Lower leg skin (tissue), 4 donors: ENCODE measurements around the gene ODAD4. TPM values are rescaled to one million over a fixed set of nuclear protein-coding genes. Genes with fewer than 3 reads are reported as not detected.

Source experiments
- DNase-seq, 2 donors: peaks; one replicate each; pipeline ENCODE4 v3.0.0-alpha.2; 2019; ENCODE audit warnings: low spot score in 2 of 2
- H3K4me3 ChIP-seq: fragments of 200-600 bp; sonication (generic); 2 replicates; pipeline ENCODE4 v1.5.1; 2017; ENCODE audit warnings: mild to moderate bottlenecking, low read depth; ENCODE audit not compliant: poor library complexity, severe bottlenecking
- POLR2A ChIP-seq, 2 donors: fragments of 450-650 bp; IDR thresholded peaks; one replicate each; pipeline ENCODE4 v1.6.1; 2016 to 2017; ENCODE audit warnings: antibody characterized with exemption in 2 of 2, mild to moderate bottlenecking in 1 of 2, moderate library complexity in 1 of 2
- WGBS, 2 donors: methylation state at CpG; one replicate each; pipeline ENCODE4 v1.1.5; 2018; 5-methylcytosine and 5-hydroxymethylcytosine counted together
- intact Hi-C: fragments of 100-400 bp; cut with DNase I; formaldehyde crosslinking; loops from one replicate; pipeline ENCODE4 v1.15.0; 2023; ENCODE audit warnings: low total_unique reads
- total RNA-seq, 4 donors: library from RNA; depleted of rRNA; stranded (reverse); fragments of >200 nt; gene quantifications; one replicate each; pipeline ENCODE4 v1.1.0, GENCODE V29; 2016
- TF ChIP-seq, protein P1 (sequence below), 3 donors: fragments of 450-650 bp; IDR thresholded peaks; one replicate each; pipeline ENCODE4 v1.5.1; 2016; ENCODE audit warnings: antibody characterized with exemption in 3 of 3, mild to moderate bottlenecking in 3 of 3, moderate library complexity in 2 of 3

Gene ODAD4
- total RNA-seq, 4 donors from 2014 or later, result 0.13 to 0.42 (median 0.20) TPM; not detected in 1

GRCh38 chr17:41914358-41914766 lies 16.1 kb upstream of the ODAD4 start:
- DNase-seq, result no peak
- H3K4me3 ChIP-seq, result no peak overlapping the region
- TF ChIP-seq POLR2A (IDR thresholded peaks at IDR 0.05), result no peak
- TF ChIP-seq, protein P1, sequence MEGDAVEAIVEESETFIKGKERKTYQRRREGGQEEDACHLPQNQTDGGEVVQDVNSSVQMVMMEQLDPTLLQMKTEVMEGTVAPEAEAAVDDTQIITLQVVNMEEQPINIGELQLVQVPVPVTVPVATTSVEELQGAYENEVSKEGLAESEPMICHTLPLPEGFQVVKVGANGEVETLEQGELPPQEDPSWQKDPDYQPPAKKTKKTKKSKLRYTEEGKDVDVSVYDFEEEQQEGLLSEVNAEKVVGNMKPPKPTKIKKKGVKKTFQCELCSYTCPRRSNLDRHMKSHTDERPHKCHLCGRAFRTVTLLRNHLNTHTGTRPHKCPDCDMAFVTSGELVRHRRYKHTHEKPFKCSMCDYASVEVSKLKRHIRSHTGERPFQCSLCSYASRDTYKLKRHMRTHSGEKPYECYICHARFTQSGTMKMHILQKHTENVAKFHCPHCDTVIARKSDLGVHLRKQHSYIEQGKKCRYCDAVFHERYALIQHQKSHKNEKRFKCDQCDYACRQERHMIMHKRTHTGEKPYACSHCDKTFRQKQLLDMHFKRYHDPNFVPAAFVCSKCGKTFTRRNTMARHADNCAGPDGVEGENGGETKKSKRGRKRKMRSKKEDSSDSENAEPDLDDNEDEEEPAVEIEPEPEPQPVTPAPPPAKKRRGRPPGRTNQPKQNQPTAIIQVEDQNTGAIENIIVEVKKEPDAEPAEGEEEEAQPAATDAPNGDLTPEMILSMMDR (IDR thresholded peaks at IDR 0.05), result no peak
- intact Hi-C loops, result no loop called here
- WGBS, 2 donors, result 75 to 82% methylated on average over 6 of the region's 6 CpGs

- H3K4me3 ChIP-seq, result no peak overlapping the region
- TF ChIP-seq POLR2A (IDR thresholded peaks at IDR 0.05), result no peak
- TF ChIP-seq, protein P1 (IDR thresholded peaks at IDR 0.05), result no peak
- whole genome bisulfite sequencing, 2 donors, result 82 to 88% methylated on average over 5 of the region's 5 CpGs
- intact Hi-C loops, result no loop called here
- DNase-seq, result no peak
These were observed 15.4 kb upstream of the ODAD4 start for GRCh38 chr17:41915020-41915419.

DNA sequence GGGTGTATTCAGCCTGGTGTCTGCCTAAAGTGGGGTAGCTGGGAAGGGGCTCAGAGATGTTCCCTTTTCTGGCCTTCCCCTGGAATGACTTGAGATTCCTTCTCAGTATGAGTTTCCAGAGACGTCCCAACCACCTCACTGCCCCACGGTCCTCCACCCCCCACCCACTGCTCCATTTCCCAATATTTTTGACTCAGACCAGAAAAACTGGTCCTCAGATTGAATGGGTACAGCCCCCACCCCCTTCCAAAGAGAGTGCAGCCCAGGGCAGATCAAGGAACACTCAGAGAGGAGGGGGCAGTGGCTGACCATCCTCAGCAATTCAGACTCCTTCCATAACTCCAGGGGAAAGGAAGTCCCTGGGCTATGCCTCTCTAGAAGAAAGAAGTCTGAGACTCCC lies 14.9 kb upstream of the ODAD4 start:
- DNase-seq, result no peak
- TF ChIP-seq POLR2A (IDR thresholded peaks at IDR 0.05), result no peak
- H3K4me3 ChIP-seq, result no peak overlapping the region
- WGBS, 2 donors, result 51 to 76% methylated on average over 2 of the region's 2 CpGs
- intact Hi-C loops, result no loop called here

- DNase-seq, result peak in 1 of 2 donors; percentile 19
- H3K4me3 ChIP-seq, result no peak overlapping the region
- intact Hi-C loops, result no loop called here
- WGBS, 2 donors, result 19 to 27% methylated on average over 4 of the region's 4 CpGs
- no peak for TF ChIP-seq POLR2A (IDR thresholded peaks at IDR 0.05)
- TF ChIP-seq, protein P1 (IDR thresholded peaks at IDR 0.05), result no peak
These were observed 13.2 kb upstream of the ODAD4 start for GRCh38 chr17:41917192-41917591.

- peak; percentile 28 to 88 for DNase-seq
- TF ChIP-seq POLR2A (IDR thresholded peaks at IDR 0.05), result no peak
- TF ChIP-seq, protein P1 (IDR thresholded peaks at IDR 0.05), result no peak
- intact Hi-C loops, result no loop called here
- H3K4me3 ChIP-seq, result peak overlapping the region; percentile 94
- WGBS, 2 donors, result 5 to 6% methylated on average over 24 to 25 of the region's 26 CpGs
These were observed 12.6 kb upstream of the ODAD4 start for GRCh38 chr17:41917679-41918313.

DNA sequence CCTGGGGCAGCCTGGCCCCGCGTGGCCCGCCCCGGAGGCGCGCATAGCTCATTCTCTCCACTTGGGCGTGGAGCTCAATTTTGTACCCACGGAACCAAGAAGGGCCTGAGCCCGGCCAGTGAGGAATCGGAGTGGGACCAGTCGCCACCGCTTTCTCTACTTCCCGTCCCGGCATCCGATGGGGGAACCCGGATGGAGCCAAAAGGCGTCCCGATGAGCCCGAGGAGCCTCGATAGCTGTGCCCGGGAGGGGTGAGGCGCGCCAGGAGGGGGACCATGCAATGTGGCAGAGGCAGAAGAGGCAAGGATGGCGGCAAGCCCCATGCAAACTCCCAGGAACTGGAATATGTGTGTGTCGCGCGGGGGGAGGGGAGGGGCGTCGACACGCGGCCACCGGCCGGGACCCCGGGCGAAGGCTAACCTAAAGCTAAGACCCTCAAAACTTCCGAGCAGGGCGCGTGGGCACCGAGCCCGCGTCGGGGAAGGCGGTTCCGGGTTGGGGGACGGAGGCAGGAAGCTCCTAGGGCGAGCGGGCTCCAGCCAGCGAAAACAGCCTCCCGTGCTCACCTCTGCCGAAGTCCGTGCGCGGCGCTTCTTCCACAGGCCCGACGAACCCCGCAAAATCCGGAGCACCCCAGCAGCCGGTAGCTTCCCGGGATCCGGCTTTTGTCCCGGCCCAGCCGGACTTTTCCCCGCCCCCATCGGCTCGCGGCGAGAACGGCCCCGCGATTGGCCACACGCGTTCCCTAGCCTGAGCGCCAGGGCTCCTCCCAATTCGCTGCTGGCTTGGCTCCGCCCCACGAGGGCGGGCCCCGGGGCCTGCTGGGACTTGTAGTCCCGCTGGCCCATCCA lies 11.9 kb upstream of the ODAD4 start, which contains the start of gene ACLY:
ACLY (minus strand) TSS at position 638 of the 851 bp plus-strand sequence. CDS start 5,078 bp downstream, outside the sequence.
- intact Hi-C loops, result no loop called here
- peak within 1 kb of the TSS; percentile 94 for H3K4me3 ChIP-seq
- peak in 1 of 2 donors; percentile 9 for TF ChIP-seq POLR2A (IDR thresholded peaks at IDR 0.05)
- TF ChIP-seq, protein P1 (IDR thresholded peaks at IDR 0.05), result no peak
- DNase-seq, result peak; percentile 95 to 99
- 0 to 2% methylated on average over 61 to 64 of the region's 80 CpGs for WGBS, 2 donors
